CD4-positive, alpha-beta T cell treated with Interleukin-15 for 1 hour (primary cell): Measurements from ENCODE around the gene RHOA.

Experiments
- DNase-seq: peaks from one replicate; pipeline ENCODE4 v3.0.0-alpha.2; 2020

The RHOA gene

GRCh38 chr3:49313896-49314688 is 97.7 kb downstream of the RHOA start:
- DNase-seq, result no peak

GRCh38 chr3:49311283-49311682 is 100.5 kb downstream of the RHOA start:
- no peak for DNase-seq

- no peak for DNase-seq
These were observed 101.1 kb downstream of the RHOA start for GRCh38 chr3:49310677-49311076.
